LNCAP (cell line): ENCODE results near the gene HASPIN.

Experiments used
- TF ChIP-seq, protein P1 (sequence below): fragments of 450-650 bp; IDR thresholded peaks from 2 replicates; pipeline ENCODE4 v1.5.1; 2017; ENCODE audit warnings: mild to moderate bottlenecking

The HASPIN gene

DNA sequence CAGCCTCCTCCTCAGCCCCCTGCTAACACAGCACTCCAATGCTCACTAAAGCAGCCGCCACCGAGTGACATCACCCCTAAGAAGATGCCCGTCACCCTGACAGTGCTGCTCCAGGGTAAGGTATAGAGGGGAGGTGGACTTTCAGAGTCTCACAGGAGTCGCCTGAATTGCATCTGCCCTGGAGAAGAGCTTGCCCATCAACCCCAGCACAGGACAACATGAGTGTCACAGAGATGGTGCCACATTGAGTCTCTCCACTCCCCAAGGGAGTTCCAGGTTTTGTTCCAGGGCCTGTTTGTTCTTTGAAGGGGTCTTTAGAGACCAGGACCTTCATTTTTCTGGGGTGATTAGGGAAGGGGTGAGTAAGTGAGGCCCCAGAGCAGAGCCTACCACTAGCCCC lies 25.6 kb upstream of the HASPIN start:
- TF ChIP-seq, protein P1, sequence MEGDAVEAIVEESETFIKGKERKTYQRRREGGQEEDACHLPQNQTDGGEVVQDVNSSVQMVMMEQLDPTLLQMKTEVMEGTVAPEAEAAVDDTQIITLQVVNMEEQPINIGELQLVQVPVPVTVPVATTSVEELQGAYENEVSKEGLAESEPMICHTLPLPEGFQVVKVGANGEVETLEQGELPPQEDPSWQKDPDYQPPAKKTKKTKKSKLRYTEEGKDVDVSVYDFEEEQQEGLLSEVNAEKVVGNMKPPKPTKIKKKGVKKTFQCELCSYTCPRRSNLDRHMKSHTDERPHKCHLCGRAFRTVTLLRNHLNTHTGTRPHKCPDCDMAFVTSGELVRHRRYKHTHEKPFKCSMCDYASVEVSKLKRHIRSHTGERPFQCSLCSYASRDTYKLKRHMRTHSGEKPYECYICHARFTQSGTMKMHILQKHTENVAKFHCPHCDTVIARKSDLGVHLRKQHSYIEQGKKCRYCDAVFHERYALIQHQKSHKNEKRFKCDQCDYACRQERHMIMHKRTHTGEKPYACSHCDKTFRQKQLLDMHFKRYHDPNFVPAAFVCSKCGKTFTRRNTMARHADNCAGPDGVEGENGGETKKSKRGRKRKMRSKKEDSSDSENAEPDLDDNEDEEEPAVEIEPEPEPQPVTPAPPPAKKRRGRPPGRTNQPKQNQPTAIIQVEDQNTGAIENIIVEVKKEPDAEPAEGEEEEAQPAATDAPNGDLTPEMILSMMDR, result no peak

- TF ChIP-seq, protein P1, result no peak
Observed at GRCh38 chr17:3699951-3700350, 23.8 kb upstream of the HASPIN start.

DNA sequence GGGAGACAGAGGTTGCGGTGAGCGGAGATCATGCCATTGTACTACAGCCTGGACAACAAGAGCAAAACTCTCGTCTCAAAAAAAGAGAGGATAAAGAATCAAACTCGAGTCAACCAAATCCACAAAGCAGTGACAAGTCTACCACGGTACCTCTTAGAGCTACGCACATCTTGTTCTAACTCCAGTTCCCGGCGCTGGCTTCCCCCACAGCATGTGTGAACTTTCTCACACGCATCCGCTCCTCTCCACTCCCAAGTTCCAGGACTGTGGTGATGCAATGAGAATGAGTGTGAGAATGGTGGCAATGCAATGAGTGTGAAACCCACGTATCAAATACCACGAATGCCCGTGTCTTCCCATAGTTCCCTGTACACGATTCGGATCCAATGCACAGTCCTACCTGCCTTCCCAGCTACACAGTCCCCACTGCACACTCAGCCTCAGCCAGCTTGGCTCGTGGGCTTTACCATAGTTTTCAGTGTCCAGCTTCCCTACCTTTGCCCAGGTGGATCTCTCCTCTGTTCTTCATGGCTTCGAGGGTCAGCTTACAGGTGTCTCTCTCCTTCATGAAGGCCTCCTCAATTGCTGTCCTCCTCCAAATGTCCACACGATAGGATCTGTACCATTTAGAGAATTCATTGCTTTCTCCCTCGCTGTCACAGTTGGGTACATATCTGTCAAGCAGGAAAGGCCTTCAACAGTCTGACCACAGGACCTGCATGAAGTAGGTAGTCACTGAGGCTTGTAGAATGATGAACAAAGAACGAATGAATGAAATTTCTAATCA lies 18.6 kb upstream of the HASPIN start:
- TF ChIP-seq, protein P1, result no peak

- TF ChIP-seq, protein P1, result no peak
Observed at GRCh38 chr17:3708366-3708765, 15.3 kb upstream of the HASPIN start.

- TF ChIP-seq, protein P1, result no peak
Observed at GRCh38 chr17:3710951-3711383, 12.7 kb upstream of the HASPIN start.

DNA sequence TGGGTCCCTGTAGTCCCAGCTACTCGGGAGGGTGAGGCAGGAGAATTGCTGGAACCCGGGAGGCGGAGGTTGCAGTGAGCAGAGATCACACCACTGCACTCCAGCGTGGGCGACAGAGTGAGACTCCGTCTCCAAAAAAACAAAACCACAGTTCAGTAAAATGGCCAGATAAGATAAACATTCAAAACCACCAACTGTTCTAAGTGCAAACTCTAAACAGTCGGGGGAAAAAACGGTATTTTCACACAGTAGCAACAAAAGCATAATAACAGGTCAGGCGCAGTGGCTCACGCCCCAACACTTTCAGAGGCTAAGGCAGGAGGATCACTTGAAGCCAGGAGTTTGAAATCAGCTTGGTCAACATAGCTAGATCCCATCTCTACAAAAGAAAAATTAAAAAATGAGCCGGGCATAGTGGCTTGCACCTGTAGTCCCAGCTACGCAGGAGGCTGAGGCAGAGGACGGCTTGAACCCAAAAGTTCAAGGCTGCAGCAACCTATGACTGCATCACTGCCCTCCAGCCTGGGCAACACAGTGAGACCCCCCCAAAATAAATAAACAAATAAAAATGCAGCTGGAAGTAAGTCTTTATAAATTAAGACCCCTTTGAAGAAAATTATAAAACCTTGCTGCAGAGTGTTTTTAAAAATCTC lies 10.8 kb upstream of the HASPIN start:
- TF ChIP-seq, protein P1, result no peak

GRCh38 chr17:3715296-3715695 lies 8.4 kb upstream of the HASPIN start:
- TF ChIP-seq, protein P1, result no peak
